DND-41 (cell line): ENCODE measurements around the gene RNF130.

Experiments
- ATAC-seq: fragments of 200-7000 bp; cut with Tn5 transposase; 3 replicates; pipeline ENCODE4 v1.9.1; 2021; ENCODE audit warnings: low read depth; ENCODE audit not compliant: insufficient read depth
- DNase-seq: peaks from one replicate; pipeline ENCODE4 v3.0.0-alpha.2; 2020
- H2AFZ ChIP-seq: 2 replicates; pipeline ENCODE4 v1.6.0; 2012; ENCODE audit warnings: low read depth, low read length
- H3K27ac ChIP-seq: 2 replicates; pipeline ENCODE4 v1.5.1; 2012; ENCODE audit warnings: low read length, inconsistent platforms
- H3K27me3 ChIP-seq: fragments of 200-600 bp; sonication (generic); 2 replicates; pipeline ENCODE4 v1.6.0; 2012; ENCODE audit warnings: low read length, mild to moderate bottlenecking, inconsistent platforms; ENCODE audit not compliant: insufficient read depth, poor library complexity
- H3K36me3 ChIP-seq: 2 replicates; pipeline ENCODE4 v1.5.1; 2012; ENCODE audit warnings: low read length, inconsistent platforms; ENCODE audit not compliant: insufficient read depth
- H3K4me1 ChIP-seq: 2 replicates; pipeline ENCODE4 v1.5.1; 2012; ENCODE audit warnings: mild to moderate bottlenecking, low read length; ENCODE audit not compliant: insufficient read depth
- H3K4me2 ChIP-seq: 2 replicates; pipeline ENCODE4 v1.6.0; 2012; ENCODE audit warnings: mild to moderate bottlenecking, moderate library complexity, low read length, inconsistent platforms; ENCODE audit not compliant: insufficient read depth
- H3K4me3 ChIP-seq, 2 experiments: fragments of 200-600 bp in 1 of 2; shearing (Covaris generic) in 1 of 2; 2 replicates each; pipeline ENCODE4 v1.5.1; 2012 to 2016; ENCODE audit warnings: inconsistent platforms in 2 of 2, low read length in 2 of 2, mild to moderate bottlenecking in 2 of 2, low read depth in 1 of 2, moderate library complexity in 1 of 2
- H3K79me2 ChIP-seq: 2 replicates; pipeline ENCODE4 v1.6.0; 2012; ENCODE audit warnings: low read length, inconsistent platforms; ENCODE audit not compliant: insufficient read depth
- H3K9ac ChIP-seq: 2 replicates; pipeline ENCODE4 v1.6.0; 2012; ENCODE audit warnings: low read depth, mild to moderate bottlenecking, inconsistent platforms, low read length, moderate library complexity
- H3K9me3 ChIP-seq: 2 replicates; pipeline ENCODE4 v1.5.1; 2012; ENCODE audit warnings: low read length, moderate library complexity, mild to moderate bottlenecking, inconsistent platforms; ENCODE audit not compliant: insufficient read depth, severe bottlenecking
- H4K20me1 ChIP-seq: 2 replicates; pipeline ENCODE4 v1.6.0; 2012; ENCODE audit warnings: low read length; ENCODE audit not compliant: insufficient read depth
- EZH2 ChIP-seq: IDR thresholded peaks from 3 replicates; pipeline ENCODE4 v1.6.1; 2012; ENCODE audit warnings: borderline replicate concordance, low read depth, mild to moderate bottlenecking, moderate library complexity, low read length, inconsistent platforms; ENCODE audit not compliant: severe bottlenecking
- TF ChIP-seq, protein P1 (sequence below): IDR thresholded peaks from 2 replicates; pipeline ENCODE4 v1.5.1; 2012; ENCODE audit warnings: borderline replicate concordance, low read length, moderate library complexity, mild to moderate bottlenecking; ENCODE audit not compliant: poor library complexity, severe bottlenecking; ENCODE audit errors: extremely low read depth

Gene RNF130

GRCh38 chr5:180041301-180042274, 30.0 kb downstream of the RNF130 start:
- no peak overlapping the region for H3K4me2 ChIP-seq
- no peak for ATAC-seq
- no peak for DNase-seq
- no peaks in the 10 kb centered on the region for H3K9me3 ChIP-seq
- no peaks in the 10 kb centered on the region for H3K4me1 ChIP-seq
- no peak overlapping the region for H3K9ac ChIP-seq
- H3K27ac ChIP-seq: no peak overlapping the region
- H4K20me1 ChIP-seq: no peaks in the 10 kb centered on the region
- no peaks in the 10 kb centered on the region for H3K36me3 ChIP-seq
- H3K27me3 ChIP-seq: no peaks in the 10 kb centered on the region
- TF ChIP-seq, protein P1, sequence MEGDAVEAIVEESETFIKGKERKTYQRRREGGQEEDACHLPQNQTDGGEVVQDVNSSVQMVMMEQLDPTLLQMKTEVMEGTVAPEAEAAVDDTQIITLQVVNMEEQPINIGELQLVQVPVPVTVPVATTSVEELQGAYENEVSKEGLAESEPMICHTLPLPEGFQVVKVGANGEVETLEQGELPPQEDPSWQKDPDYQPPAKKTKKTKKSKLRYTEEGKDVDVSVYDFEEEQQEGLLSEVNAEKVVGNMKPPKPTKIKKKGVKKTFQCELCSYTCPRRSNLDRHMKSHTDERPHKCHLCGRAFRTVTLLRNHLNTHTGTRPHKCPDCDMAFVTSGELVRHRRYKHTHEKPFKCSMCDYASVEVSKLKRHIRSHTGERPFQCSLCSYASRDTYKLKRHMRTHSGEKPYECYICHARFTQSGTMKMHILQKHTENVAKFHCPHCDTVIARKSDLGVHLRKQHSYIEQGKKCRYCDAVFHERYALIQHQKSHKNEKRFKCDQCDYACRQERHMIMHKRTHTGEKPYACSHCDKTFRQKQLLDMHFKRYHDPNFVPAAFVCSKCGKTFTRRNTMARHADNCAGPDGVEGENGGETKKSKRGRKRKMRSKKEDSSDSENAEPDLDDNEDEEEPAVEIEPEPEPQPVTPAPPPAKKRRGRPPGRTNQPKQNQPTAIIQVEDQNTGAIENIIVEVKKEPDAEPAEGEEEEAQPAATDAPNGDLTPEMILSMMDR: no peak
- no peak for TF ChIP-seq EZH2
- H3K79me2 ChIP-seq: no peaks in the 10 kb centered on the region
- H3K4me3 ChIP-seq: no peak overlapping the region
- H2AFZ ChIP-seq: no peak overlapping the region

- no peaks in the 10 kb centered on the region for H3K79me2 ChIP-seq
- H4K20me1 ChIP-seq: no peaks in the 10 kb centered on the region
- no peak overlapping the region for H3K4me2 ChIP-seq
- ATAC-seq (no peak), DNase-seq (no peak)
- TF ChIP-seq, protein P1: no peak
- TF ChIP-seq EZH2: no peak
- H3K27me3 ChIP-seq: no peaks in the 10 kb centered on the region
- no peak overlapping the region for H2AFZ ChIP-seq
- H3K4me3 ChIP-seq: no peak overlapping the region
- peaks cover 3% of the 10 kb centered on the region; the same call in 1 of the 2 replicates for H3K36me3 ChIP-seq
- no peak overlapping the region for H3K9ac ChIP-seq
- H3K9me3 ChIP-seq: no peaks in the 10 kb centered on the region
- H3K4me1 ChIP-seq: no peaks in the 10 kb centered on the region
- H3K27ac ChIP-seq: no peak overlapping the region
Measured at GRCh38 chr5:180040287-180041214, 31.0 kb downstream of the RNF130 start.

DNA sequence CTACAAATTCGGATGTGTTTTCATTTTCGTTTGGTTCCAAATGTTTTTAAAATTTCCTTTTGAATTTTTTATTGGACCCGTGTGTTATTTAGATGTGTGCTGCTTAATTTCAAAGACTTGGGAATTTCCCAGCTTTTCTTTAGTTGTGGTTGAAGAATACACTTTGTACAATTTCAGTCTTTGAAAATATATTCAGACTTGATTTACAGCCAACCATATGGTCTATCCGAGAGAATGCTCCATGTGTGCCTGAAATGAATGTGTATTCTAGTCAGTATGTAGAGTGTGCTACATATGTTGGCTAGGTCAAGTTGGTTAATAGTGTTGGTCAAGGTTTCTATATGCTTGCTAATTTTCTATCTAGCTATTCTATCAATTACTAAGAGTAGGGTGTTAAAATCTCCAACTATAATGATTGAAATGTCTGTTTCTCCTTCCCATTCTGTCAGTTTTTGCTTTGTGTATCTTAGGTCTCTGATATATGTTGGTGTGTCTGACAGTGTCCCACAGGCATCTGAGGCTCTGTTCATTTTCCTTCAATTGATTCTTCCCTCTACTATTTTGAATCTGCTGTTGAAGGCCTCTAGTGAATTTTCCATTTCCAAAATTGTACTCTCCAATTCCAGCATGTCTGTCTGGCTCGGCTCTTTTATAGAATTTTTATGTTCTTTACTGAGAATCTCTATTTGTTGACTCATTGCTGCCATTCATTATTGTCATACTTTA, 36.2 kb downstream of the RNF130 start:
- Histone ChIP-seq H3K79me2 (no peaks in the 10 kb centered on the region), H3K4me3 (no peak overlapping the region), H3K27ac (no peak overlapping the region), H3K27me3 (no peaks in the 10 kb centered on the region), H3K36me3 (peaks cover 3% of the 10 kb centered on the region; the same call in 1 of the 2 replicates), H3K9me3 (peaks cover 3% of the 10 kb centered on the region), H3K4me2 (no peak overlapping the region), H3K4me1 (no peaks in the 10 kb centered on the region), H3K9ac (no peak overlapping the region), H4K20me1 (no peaks in the 10 kb centered on the region), H2AFZ (no peak overlapping the region)
- no peak for ATAC-seq
- DNase-seq: no peak
- TF ChIP-seq, protein P1: no peak
- no peak for TF ChIP-seq EZH2
